Heart left ventricle (tissue), 16 donors: Measurements from ENCODE around the gene RREB1. TPM values are rescaled to one million over a fixed set of nuclear protein-coding genes. Genes with fewer than 3 reads are reported as not detected.
"Not testable (repeated sequence)": the region's sequence is repeated elsewhere in the genome, so short reads cannot be mapped to it uniquely, and the experiment has no call there.

Experiments used
- ATAC-seq, 4 donors: fragments of 200-7000 bp; cut with Tn5 transposase; one replicate each; pipeline ENCODE4 v1.9.1; 2020 to 2022; ENCODE audit warnings: moderate library complexity in 4 of 4, mild to moderate bottlenecking in 3 of 4, moderate number of reproducible peaks in 1 of 4
- DNase-seq, 5 donors: peaks; one replicate each; pipeline ENCODE4 v3.0.0-alpha.2; 2020
- H3K27ac ChIP-seq, 12 donors: fragments of 200-600 bp; sonication (generic) in 4 of 12; one replicate each; pipeline versions ENCODE4 v1.5.0 to v1.8.0; 2016 to 2022; ENCODE audit warnings: mild to moderate bottlenecking in 2 of 12
- H3K27me3 ChIP-seq, 9 donors: fragments of 200-600 bp; sonication (generic) in 2 of 9; one replicate each; pipeline versions ENCODE4 v1.5.1 to v1.8.0; 2016 to 2022; ENCODE audit warnings: mild to moderate bottlenecking in 3 of 9
- H3K36me3 ChIP-seq, 9 donors: fragments of 200-600 bp; sonication (generic) in 2 of 9; one replicate each; pipeline versions ENCODE4 v1.5.0 to v1.8.0; 2018 to 2022; ENCODE audit warnings: mild to moderate bottlenecking in 2 of 9
- H3K4me1 ChIP-seq, 12 donors: fragments of 200-600 bp; sonication (generic) in 4 of 12; one replicate each; pipeline versions ENCODE4 v1.5.0 to v1.8.0; 2016 to 2022; ENCODE audit warnings: mild to moderate bottlenecking in 3 of 12
- H3K4me3 ChIP-seq, 12 donors: fragments of 200-600 bp; sonication (generic) in 4 of 12; one replicate each; pipeline versions ENCODE4 v1.5.0 to v1.8.0; 2017 to 2022; ENCODE audit warnings: mild to moderate bottlenecking in 9 of 12, moderate library complexity in 4 of 12
- H3K9me3 ChIP-seq, 12 donors: fragments of 200-600 bp; sonication (generic) in 4 of 12; one replicate each; pipeline versions ENCODE4 v1.5.0 to v1.8.0; 2016 to 2022; ENCODE audit warnings: mild to moderate bottlenecking in 1 of 12
- POLR2A ChIP-seq, 2 donors: fragments of 450-650 bp; IDR thresholded peaks; one replicate each; pipeline ENCODE4 v1.6.1; 2017; ENCODE audit warnings: antibody characterized with exemption in 2 of 2, mild to moderate bottlenecking in 2 of 2, moderate library complexity in 2 of 2
- WGBS, 4 donors: extraction: QIAGEN DNeasy Blood & Tissue Kit in 2 of 4; methylation state at CpG; one replicate each; pipeline versions ENCODE4 v1.1.5 to v1.1.7; 2013 to 2018; 5-methylcytosine and 5-hydroxymethylcytosine counted together
- intact Hi-C, 10 donors: fragments of 100-400 bp; cut with DNase I; formaldehyde crosslinking; loops; one replicate each; pipeline versions ENCODE4 v1.11.1 to v1.14.2; 2022
- polyA plus RNA-seq, 2 donors: library from polyadenylated mRNA; stranded (reverse); fragments of 200-250 nt; gene quantifications; one replicate each; pipeline ENCODE4 v1.2.3, GENCODE V29; 2013
- total RNA-seq, 9 donors: library from RNA; depleted of rRNA in 2 of 9; stranded (reverse); fragments of >200 nt in 2 of 9; fragmentation: NEBNext Ultra II Directional in 3 of 9; extraction: Animal tissue kit (Norgen Biotek cat#: 25700) in 3 of 9; gene quantifications; one replicate each; pipeline versions ENCODE4 v1.1.0 to v1.2.4, GENCODE V29; 2016 to 2023
- TF ChIP-seq, protein P1 (sequence below), 12 donors: fragments of 200-600 bp; sonication (generic) in 4 of 12; IDR thresholded peaks; one replicate each; pipeline versions ENCODE4 v1.5.0 to v1.8.0; 2018 to 2022; ENCODE audit warnings: antibody characterized with exemption in 12 of 12, mild to moderate bottlenecking in 5 of 12
- donor health status: ischemic (EF 13 %, LVEDD 7.1; RV severe dilation, severe dysfunction).
- donor health status: healthy with polysubstance abuse.
- donor health status: DM: no; HTN: yes; CAD: no.
- donor health status: DM: no; HTN: no; CAD: no.
- donor health status: ischemic (EF 25% LVEDD 6.9; RV normal size, moderate dysfunction).
- donor health status: ischemic (EF 25% LVEDD 5.7; RV mildly dilated, moderate dysfunction).
- donor health status: healthy.
- donor health status: DM: yes; HTN: yes; CAD: no.
- donor health status: ischemic (EF 35%, LVEDD 5.7; RV mildly dilated, moderate dysfunction).
- donor health status: nonischemic (EF 11% LVEDD 7.7; RV severe dilation, severe dysfunction).
- donor health status: DM: yes; HTN: yes; CAD: no.
- donor health status: PGD.
- donor health status: ischemic (EF 29% LVEDD 5.4; RV normal size, mild dysfunction).
- donor health status: nonischemic (EF 23%, LVEDD 6.1; RV moderate dilation, normal function).

The RREB1 gene
- total and polyA plus RNA-seq, 11 donors, result 8.7 to 49.4 (median 35.7) TPM

DNA sequence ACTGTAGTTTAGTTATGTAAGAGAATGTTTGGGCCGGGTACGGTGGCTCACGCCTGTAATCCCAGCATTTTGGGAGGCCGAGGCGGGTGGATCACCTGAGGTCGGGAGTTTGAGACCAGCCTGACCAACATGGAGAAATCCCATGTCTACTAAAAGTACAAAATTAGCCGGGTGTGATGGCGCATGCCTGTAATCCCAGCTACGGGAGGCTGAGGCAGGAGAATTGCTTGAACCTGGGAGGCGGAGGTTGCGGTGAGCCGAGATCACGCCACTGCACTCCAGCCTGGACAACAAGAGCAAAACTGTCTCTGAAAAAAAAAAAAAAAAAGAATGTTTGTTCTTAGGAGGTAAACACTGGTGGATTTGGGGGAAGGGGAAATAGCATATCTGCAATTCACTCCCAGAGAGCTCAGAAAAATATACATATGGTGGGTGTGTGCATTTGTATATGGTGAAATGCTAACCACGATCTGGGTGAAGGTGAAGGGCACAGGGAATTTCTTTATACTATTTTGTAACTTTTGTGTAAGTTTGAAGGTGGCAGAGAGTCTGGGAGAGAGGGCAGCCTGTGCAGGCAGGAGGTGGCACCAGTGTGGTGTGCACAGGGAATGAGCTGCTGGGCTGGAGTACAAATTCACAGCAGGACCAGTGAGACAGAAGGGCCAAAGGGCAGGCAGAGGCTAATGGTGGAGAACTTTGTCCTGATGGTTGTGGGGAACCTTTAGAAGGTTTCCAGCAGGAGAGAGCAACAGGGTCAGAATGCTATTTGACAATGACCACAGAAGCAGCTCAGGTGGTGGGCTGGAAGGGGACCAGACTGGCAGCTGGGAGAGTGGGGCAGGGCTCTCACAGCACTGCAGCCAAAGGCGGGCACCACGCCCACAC is 162.8 kb downstream of the RREB1 start:
- peaks cover 0 to 7% (median 0%) of the 10 kb centered on the region in 12 donors for H3K9me3 ChIP-seq
- intact Hi-C loops, result no loop called here

DNA sequence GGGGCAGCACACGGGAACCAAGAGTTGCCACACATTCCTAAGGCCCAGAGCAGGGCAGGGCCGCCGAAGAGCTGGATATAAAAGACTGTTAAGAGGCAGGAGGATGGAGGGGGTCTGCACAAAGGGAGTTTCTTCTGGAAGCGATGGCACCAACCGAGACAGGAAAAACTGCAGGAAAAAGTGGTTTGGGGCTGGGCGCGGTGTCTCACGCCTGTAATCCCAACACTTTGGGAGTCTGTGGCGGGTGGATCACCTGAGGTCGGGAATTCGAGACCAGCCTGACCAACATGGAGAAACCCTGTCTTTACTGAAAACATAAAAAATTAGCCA is 163.4 kb downstream of the RREB1 start:
- Histone ChIP-seq H3K9me3 (peaks cover 0 to 2% (median 0%) of the 10 kb centered on the region in 12 donors), H3K4me3 (no peak overlapping the region), H3K36me3 (no peaks in the 10 kb centered on the region), H3K27me3 (no peaks in the 10 kb centered on the region), H3K27ac (no peak overlapping the region), H3K4me1 (peaks cover 0 to 20% (median 0%) of the 10 kb centered on the region in 12 donors)
- ATAC-seq (no peak), DNase-seq (no peak)
- intact Hi-C loops, result no loop called here
- 73 to 91% (median 84%) methylated on average over 11 of the region's 11 CpGs for WGBS, 4 donors
- TF ChIP-seq, protein P1, sequence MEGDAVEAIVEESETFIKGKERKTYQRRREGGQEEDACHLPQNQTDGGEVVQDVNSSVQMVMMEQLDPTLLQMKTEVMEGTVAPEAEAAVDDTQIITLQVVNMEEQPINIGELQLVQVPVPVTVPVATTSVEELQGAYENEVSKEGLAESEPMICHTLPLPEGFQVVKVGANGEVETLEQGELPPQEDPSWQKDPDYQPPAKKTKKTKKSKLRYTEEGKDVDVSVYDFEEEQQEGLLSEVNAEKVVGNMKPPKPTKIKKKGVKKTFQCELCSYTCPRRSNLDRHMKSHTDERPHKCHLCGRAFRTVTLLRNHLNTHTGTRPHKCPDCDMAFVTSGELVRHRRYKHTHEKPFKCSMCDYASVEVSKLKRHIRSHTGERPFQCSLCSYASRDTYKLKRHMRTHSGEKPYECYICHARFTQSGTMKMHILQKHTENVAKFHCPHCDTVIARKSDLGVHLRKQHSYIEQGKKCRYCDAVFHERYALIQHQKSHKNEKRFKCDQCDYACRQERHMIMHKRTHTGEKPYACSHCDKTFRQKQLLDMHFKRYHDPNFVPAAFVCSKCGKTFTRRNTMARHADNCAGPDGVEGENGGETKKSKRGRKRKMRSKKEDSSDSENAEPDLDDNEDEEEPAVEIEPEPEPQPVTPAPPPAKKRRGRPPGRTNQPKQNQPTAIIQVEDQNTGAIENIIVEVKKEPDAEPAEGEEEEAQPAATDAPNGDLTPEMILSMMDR (IDR thresholded peaks at IDR 0.05), result no peak
- no peak for TF ChIP-seq POLR2A (IDR thresholded peaks at IDR 0.05)

More for the DNA sequence above, 162.8 kb downstream of the RREB1 start:
- no peak for ATAC-seq
- DNase-seq, result no peak
- 88 to 96% (median 90%) methylated on average over 16 of the region's 16 CpGs for WGBS, 4 donors
- no peaks in the 10 kb centered on the region for H3K36me3 ChIP-seq
- no peak overlapping the region for H3K4me3 ChIP-seq
- no peaks in the 10 kb centered on the region for H3K27me3 ChIP-seq
- no peak for TF ChIP-seq POLR2A (IDR thresholded peaks at IDR 0.05)
- TF ChIP-seq, protein P1 (IDR thresholded peaks at IDR 0.05), result no peak
- no peak overlapping the region for H3K27ac ChIP-seq
- H3K4me1 ChIP-seq, result peaks cover 0 to 17% (median 0%) of the 10 kb centered on the region in 12 donors

DNA sequence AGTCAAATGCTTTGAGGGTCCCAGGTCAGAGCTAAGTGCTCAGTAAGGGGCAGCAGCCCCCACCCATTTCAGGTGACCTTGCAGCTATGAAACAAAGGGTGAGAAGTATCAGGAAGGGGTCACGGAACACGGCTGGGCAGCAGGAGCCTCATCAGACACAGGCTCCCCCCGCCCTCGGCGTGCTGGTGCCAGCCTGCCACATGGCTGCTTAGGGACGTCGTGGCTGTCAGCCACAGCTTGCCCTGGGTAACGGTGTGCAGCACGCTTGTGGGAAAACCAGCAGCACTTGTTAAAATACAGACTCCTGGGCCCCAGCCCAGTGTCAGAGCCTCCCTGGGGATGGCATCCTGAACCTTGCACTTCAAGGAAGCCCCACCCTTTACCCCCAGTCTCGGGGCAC is 165.9 kb downstream of the RREB1 start:
- TF ChIP-seq, protein P1 (IDR thresholded peaks at IDR 0.05), result no peak
- TF ChIP-seq POLR2A (IDR thresholded peaks at IDR 0.05), result no peak
- intact Hi-C loops, result no loop called here
- no peaks in the 10 kb centered on the region for H3K27me3 ChIP-seq
- H3K9me3 ChIP-seq, result no peaks in the 10 kb centered on the region
- H3K4me1 ChIP-seq, result peaks cover 0 to 13% (median 0%) of the 10 kb centered on the region in 12 donors
- no peak overlapping the region for H3K27ac ChIP-seq
- ATAC-seq (no peak), DNase-seq (no peak)
- no peak overlapping the region for H3K4me3 ChIP-seq
- 57 to 76% (median 67%) methylated on average over 7 to 10 of the region's 10 CpGs for WGBS, 4 donors
- H3K36me3 ChIP-seq, result no peaks in the 10 kb centered on the region

DNA sequence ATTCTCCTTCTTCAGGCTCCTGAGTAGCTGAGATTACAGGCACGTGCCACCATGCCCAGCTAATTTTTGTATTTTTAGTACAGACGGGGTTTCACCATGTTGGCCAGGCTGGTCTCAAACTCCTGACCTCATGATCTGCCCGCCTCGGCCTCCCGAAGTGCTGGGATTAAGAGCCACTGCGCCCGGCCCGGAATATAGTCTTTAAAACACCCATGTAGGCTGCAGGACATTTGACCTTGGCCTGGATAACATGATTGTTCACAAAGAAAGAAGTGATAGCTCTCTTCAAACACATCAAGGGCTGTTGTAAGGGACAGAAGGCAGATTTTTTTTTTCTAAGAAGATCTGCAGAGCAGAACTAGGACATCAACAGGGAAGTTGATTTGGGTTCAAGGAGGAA is 166.8 kb downstream of the RREB1 start:
- H3K27ac ChIP-seq, intact Hi-C loops, H3K36me3 ChIP-seq, DNase-seq, ATAC-seq, H3K4me3 ChIP-seq, H3K9me3 ChIP-seq, H3K27me3 ChIP-seq: not testable (repeated sequence)
- H3K4me1 ChIP-seq, result peaks cover 0 to 17% (median 0%) of the 10 kb centered on the region in 12 donors
- WGBS, 4 donors, result 80 to 90% (median 87%) methylated on average over 8 of the region's 8 CpGs
